Measurements from ENCODE around the gene SUGP1. TPM values are rescaled to one million over a fixed set of nuclear protein-coding genes. Genes with fewer than 3 reads are reported as not detected.
"Not testable (repeated sequence)": the region's sequence is repeated elsewhere in the genome, so short reads cannot be mapped to it uniquely, and the experiment has no call there.

Gene SUGP1
- total and polyA plus RNA-seq, 2 experiments from 2014 or later: 13.1 to 43.7 TPM

DNA sequence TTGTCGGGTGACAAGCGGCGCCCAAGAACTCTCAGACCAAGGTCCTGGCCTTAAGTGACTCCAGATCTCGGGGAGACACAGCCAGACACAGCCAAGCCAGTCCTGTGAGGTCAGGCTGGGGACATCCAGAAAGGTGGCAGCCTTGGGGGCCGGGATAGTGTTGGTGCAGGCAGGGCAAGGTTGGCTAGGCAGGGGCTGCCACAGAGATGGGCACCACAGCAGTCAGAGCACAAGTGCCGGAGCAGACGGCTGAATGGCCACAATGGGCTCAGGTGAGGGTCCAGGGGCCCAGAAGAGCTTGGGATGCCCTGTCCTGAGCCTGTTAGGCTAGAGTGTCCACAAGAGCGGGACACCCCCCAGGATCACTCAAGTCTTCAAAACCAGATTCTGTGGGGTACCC lies 32.5 kb upstream of the SUGP1 start:
- Histone ChIP-seq H3K4me3 (no peak overlapping the region), H3K9me3 (ENCODE audit: low read depth) (no peaks in the 10 kb centered on the region), H3K79me2 (no peaks in the 10 kb centered on the region), H3K9me2 (replicated peaks; ENCODE audit: insufficient read depth) (no peaks in the 10 kb centered on the region), H3K27ac (no peak overlapping the region), H3K27me3 (no peaks in the 10 kb centered on the region), H3K4me1 (ENCODE audit: insufficient read depth) (no peaks in the 10 kb centered on the region), H3K36me3 (replicated peaks; ENCODE audit: insufficient read depth, low read depth) (no peaks in the 10 kb centered on the region), H2AFZ (no peak overlapping the region), H4K20me1 (ENCODE audit: insufficient read depth, poor library complexity, severe bottlenecking) (no peaks in the 10 kb centered on the region), H3K4me2 (no peak overlapping the region)
- TF ChIP-seq, protein P1, sequence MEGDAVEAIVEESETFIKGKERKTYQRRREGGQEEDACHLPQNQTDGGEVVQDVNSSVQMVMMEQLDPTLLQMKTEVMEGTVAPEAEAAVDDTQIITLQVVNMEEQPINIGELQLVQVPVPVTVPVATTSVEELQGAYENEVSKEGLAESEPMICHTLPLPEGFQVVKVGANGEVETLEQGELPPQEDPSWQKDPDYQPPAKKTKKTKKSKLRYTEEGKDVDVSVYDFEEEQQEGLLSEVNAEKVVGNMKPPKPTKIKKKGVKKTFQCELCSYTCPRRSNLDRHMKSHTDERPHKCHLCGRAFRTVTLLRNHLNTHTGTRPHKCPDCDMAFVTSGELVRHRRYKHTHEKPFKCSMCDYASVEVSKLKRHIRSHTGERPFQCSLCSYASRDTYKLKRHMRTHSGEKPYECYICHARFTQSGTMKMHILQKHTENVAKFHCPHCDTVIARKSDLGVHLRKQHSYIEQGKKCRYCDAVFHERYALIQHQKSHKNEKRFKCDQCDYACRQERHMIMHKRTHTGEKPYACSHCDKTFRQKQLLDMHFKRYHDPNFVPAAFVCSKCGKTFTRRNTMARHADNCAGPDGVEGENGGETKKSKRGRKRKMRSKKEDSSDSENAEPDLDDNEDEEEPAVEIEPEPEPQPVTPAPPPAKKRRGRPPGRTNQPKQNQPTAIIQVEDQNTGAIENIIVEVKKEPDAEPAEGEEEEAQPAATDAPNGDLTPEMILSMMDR (IDR thresholded peaks at IDR 0.05; ENCODE audit: poor library complexity): no peak
- TF ChIP-seq EZH2 (IDR thresholded peaks at IDR 0.05; ENCODE audit: borderline replicate concordance) (no peak), EZH2phosphoT487 (IDR thresholded peaks at IDR 0.05; ENCODE audit: low read depth, severe bottlenecking, unreplicated experiment) (no peak)
- 99% methylated on average over 8 of the region's 8 CpGs for WGBS (ENCODE audit: low lambda C conversion rate, missing lambda C conversion rate)
- DNase-seq (ENCODE audit: low spot score): no peak

DNA sequence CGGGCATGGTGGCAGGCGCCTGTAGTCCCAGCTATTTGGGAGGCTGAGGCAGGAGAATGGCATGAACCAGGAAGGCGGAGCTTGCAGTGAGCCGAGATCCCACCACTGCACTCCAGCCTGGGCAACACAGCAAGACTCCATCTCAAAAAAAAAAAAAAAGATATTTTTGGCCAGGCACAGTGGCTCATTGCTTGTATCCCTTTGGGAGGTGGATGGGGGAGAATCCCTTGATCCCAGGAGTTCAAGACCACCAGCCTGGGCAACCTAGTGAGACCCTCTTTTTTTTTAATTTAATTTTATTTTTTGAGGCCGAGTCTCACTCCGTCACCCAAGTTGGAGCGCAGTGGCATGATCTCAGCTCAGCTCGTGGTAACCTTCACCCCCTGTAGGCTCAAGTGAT lies 30.4 kb upstream of the SUGP1 start:
- H3K4me1 ChIP-seq (ENCODE audit: insufficient read depth); H3K27me3 ChIP-seq; H2AFZ ChIP-seq; H4K20me1 ChIP-seq (ENCODE audit: insufficient read depth, poor library complexity, severe bottlenecking); H3K36me3 ChIP-seq (replicated peaks; ENCODE audit: insufficient read depth, low read depth); H3K79me2 ChIP-seq; H3K4me2 ChIP-seq; H3K9me2 ChIP-seq (replicated peaks; ENCODE audit: insufficient read depth); DNase-seq (ENCODE audit: low spot score); H3K4me3 ChIP-seq; H3K27ac ChIP-seq; H3K9me3 ChIP-seq (ENCODE audit: low read depth): not testable (repeated sequence)
- 99% methylated on average over 7 of the region's 8 CpGs for WGBS (ENCODE audit: low lambda C conversion rate, missing lambda C conversion rate)

DNA sequence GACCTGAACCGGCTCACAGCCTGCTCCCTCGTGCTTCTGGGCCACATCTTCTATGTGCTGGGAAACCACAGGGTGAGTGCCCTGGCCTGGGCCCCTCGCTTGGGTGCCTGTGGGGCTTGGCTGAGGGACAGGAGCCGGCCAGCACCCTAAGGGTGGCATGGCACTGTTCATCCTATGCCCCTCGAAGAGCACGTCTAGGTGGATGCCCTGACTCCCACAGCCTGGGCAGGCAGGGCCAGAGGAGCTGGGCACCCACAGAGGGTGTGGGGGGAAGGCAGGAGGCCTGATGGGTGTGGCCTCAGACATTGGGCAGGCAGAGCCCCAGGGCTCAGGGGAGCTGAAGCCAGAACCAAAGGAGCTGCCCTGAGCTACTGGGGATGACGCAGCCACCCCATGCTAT lies 29.1 kb upstream of the SUGP1 start:
- Histone ChIP-seq H3K9me3 (ENCODE audit: low read depth) (no peaks in the 10 kb centered on the region), H3K27ac (no peak overlapping the region), H3K4me1 (ENCODE audit: insufficient read depth) (no peaks in the 10 kb centered on the region), H3K4me2 (no peak overlapping the region), H3K79me2 (no peaks in the 10 kb centered on the region), H2AFZ (no peak overlapping the region), H4K20me1 (ENCODE audit: insufficient read depth, poor library complexity, severe bottlenecking) (no peaks in the 10 kb centered on the region), H3K36me3 (replicated peaks; ENCODE audit: insufficient read depth, low read depth) (no peaks in the 10 kb centered on the region), H3K27me3 (no peaks in the 10 kb centered on the region), H3K4me3 (no peak overlapping the region), H3K9me2 (replicated peaks; ENCODE audit: insufficient read depth) (no peaks in the 10 kb centered on the region)
- 92% methylated on average over 7 of the region's 7 CpGs for WGBS (ENCODE audit: low lambda C conversion rate, missing lambda C conversion rate)
- TF ChIP-seq EZH2 (IDR thresholded peaks at IDR 0.05; ENCODE audit: borderline replicate concordance): no peak
- no peak for TF ChIP-seq EZH2phosphoT487 (IDR thresholded peaks at IDR 0.05; ENCODE audit: low read depth, severe bottlenecking, unreplicated experiment)
- TF ChIP-seq, protein P1 (IDR thresholded peaks at IDR 0.05; ENCODE audit: poor library complexity): no peak
- DNase-seq (ENCODE audit: low spot score): no peak

DNA sequence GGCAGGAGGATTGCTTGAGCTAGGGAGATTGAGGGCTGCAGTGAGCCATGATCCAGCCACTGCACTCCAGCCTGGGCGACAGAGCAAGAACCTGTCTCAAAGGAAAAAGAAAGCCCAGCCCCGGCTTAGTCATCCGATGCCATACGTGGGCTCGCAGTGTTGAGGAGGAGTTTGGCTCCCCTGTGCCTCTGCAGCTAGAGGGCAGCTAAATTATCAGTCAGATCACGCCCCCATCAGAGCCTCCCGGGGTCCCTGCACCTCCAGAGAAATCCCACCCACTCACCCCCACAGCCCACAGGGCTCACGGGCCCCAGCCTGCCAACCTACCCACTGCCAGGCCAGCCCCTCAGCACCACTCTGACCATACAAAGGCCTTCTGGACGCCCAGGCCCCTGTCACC lies 28.0 kb upstream of the SUGP1 start:
- WGBS (ENCODE audit: low lambda C conversion rate, missing lambda C conversion rate): 91% methylated on average over 9 of the region's 9 CpGs
- H2AFZ ChIP-seq: no peak overlapping the region

More for the DNA sequence above, 28.0 kb upstream of the SUGP1 start:
- Histone ChIP-seq H3K9me3 (ENCODE audit: low read depth) (no peaks in the 10 kb centered on the region), H3K9me2 (replicated peaks; ENCODE audit: insufficient read depth) (no peaks in the 10 kb centered on the region), H3K4me3 (no peak overlapping the region), H3K36me3 (replicated peaks; ENCODE audit: insufficient read depth, low read depth) (no peaks in the 10 kb centered on the region), H3K79me2 (no peaks in the 10 kb centered on the region), H3K27me3 (no peaks in the 10 kb centered on the region), H4K20me1 (ENCODE audit: insufficient read depth, poor library complexity, severe bottlenecking) (no peaks in the 10 kb centered on the region), H3K4me2 (no peak overlapping the region), H3K4me1 (ENCODE audit: insufficient read depth) (no peaks in the 10 kb centered on the region), H3K27ac (no peak overlapping the region)
- no peak for DNase-seq (ENCODE audit: low spot score)
- TF ChIP-seq, protein P1 (IDR thresholded peaks at IDR 0.05; ENCODE audit: poor library complexity): no peak
- no peak for TF ChIP-seq EZH2 (IDR thresholded peaks at IDR 0.05; ENCODE audit: borderline replicate concordance)
- no peak for TF ChIP-seq EZH2phosphoT487 (IDR thresholded peaks at IDR 0.05; ENCODE audit: low read depth, severe bottlenecking, unreplicated experiment)
